HG02885 (cell line): Measurements from ENCODE around the gene ARHGEF38.
"Not testable (repeated sequence)": the region's sequence is repeated elsewhere in the genome, so short reads cannot be mapped to it uniquely, and the experiment has no call there.

Experiments used
- ATAC-seq: cut with Tn5 transposase; IDR thresholded peaks from one replicate; pipeline ENCODE4 v1.9.1; 2021; ENCODE audit warnings: mild to moderate bottlenecking; ENCODE audit not compliant: unreplicated experiment, poor library complexity

The ARHGEF38 gene

DNA sequence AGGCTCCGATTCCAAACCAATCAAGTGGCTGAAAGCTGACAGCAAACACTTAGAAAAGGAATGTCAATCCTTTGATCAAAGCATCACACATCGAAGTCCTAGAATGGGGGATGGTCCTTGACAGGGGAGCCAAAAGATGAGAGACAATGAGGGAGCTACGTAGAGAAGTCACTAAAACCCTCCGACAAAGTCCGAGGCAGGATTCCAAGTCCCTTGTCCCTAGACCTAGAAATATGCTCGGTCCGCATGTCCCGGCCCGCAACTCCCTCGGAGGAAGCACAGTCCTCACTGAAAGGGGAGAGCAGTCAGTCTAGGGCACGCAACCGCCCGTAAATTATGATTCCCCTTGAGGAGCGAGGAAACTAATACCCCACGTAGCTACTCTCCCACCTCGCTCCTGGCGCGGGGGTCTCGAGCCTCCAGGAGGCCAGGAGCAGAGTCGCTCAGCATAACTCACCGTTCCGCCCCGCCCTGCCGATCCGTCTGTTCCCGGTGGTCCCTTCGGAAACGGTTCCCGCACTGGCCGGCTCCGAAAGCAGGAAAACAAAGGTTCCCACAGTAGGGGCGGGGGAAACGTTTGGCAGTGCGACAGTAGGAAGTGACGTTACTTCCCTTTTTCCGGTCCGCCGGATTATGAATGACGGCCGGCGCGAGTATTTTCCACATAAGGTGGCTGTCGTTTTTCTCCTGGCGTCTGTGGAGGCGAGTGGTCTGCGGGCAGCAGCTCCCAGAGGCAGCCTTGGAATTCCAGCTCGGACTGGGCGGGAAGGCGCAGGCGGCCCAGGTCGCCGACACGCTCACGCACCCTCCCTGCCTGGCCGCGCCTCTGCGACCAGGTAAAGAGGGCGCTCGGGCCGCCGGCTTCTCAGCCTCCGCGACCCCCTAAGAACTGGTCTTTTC, 156.0 kb downstream of the ARHGEF38 start, which contains the start of the genes GSTCD and INTS12:
Gene GSTCD, plus strand, starts transcription at position 604 of the 900 bp plus-strand sequence. CDS start 8,830 bp downstream, outside the sequence.
Gene INTS12, minus strand, starts transcription at position 509 of the 900 bp plus-strand sequence. CDS start 8,684 bp downstream, outside the sequence.
- ATAC-seq: peak; percentile 80

GRCh38 chr4:105709081-105709450, 156.6 kb downstream of the ARHGEF38 start:
- peak; percentile 42 for ATAC-seq

DNA sequence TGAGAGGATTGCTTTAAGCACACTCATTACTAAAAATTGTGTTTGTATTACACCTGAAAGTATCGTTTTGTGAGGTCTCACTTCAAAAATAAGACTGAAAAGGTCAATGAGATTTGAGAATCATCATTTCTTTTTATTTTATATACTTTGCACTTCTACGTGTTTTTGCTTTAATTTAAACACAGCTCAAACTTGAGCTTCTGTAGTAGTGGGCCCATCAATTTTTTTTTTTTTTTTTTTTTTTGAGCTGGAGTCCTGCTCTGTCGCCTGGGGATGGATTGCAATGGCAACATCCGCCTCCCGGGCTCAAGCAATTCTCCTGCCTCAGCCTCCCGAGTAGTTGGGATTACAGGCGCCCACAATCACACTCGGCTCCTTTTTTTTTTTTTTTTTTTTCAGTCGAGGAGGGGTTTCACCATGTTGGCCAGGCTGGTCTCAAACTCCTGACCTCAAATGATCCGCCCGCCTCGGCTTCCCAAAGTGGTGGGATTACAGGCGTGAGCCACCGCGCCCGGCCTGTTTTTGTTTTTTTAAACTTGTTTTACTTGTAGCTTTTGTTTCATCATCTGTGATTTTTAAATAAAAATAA, 157.7 kb downstream of the ARHGEF38 start:
- ATAC-seq: no peak

DNA sequence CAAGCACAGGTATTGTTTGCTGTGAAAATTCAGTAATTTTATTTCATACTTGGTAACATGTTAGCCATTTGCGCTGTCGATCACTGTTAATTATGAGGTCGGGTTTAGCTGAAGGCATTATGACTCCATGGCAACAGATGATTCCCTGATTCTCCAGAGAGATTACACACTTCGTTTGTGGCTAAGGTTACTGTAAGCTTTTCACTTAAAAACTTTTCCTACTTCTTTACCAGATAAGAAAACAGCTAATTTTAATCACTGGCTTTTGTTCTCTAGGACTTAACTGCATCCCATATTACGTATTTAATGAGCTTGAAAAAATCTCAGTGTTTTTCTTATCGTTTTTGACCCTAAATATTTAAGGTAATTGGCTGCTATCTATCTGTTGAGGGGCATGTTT, 158.3 kb downstream of the ARHGEF38 start:
- no peak for ATAC-seq

DNA sequence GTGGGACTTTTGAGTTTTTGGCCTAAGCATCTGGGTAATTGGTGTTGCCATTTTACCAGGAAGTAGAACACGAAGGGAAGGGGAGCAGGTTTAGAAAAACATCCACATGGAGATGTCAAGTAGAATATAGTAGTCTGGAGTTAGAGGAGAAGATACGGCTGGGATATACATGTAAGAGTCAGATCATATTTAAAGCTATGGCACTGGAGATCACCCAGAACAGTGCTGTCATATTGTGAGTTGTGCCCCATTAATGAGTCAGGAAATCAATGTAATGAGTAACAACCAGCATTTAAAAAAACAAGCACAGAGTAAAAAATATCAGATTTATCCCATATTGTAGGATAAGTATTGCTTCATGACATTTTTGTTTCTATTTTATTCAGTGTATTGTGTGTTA, 160.3 kb downstream of the ARHGEF38 start:
- ATAC-seq: no peak

DNA sequence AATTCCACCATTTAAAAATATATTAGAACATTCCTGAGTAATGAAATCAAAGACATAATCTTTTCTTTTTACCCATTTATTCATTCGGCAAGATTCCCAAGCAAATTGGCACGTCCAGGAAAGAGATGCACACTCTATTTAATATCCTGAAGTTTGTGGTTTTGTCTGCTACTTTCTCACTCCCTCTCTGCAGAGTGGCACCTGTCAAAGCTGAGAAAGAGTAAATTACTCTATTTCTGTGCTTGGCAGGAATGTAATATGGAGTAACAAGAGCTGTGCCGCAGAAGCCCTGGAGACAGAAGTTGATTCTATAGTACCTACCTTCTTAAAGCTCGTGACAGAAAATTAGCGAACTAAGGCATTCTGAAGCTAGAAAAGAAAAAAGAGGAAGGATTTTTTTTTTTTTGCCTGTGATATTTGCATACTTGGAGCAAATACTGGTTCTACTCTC, 161.7 kb downstream of the ARHGEF38 start:
- ATAC-seq: peak; percentile 71

GRCh38 chr4:105714932-105715331, 162.5 kb downstream of the ARHGEF38 start:
- no peak for ATAC-seq

DNA sequence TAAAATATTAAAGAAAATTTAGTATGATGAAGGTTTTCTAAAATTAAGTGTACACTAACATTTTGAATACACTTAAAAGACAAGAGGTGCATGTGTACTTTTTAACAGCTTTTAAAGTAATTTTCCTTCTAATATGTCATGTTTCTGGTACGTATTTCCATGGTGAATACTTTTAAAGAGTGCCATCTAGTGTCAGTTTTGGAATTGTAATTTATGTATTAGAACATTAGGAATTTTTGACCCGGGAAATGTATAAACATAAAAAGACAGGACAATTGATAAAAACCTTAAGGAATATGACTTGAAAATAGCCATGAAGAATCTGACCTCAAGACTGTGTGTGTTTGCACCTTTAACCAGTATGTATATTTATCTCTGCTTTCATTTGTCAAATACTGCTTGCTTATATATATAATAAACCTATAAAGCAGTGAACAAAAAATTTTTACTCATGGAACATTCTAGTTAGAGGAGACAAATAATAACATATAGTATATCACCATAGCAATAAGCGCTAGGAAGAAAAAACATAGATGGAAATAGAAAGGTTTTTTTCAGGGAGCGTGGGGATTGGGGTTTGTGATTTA, 163.4 kb downstream of the ARHGEF38 start:
- ATAC-seq: no peak

DNA sequence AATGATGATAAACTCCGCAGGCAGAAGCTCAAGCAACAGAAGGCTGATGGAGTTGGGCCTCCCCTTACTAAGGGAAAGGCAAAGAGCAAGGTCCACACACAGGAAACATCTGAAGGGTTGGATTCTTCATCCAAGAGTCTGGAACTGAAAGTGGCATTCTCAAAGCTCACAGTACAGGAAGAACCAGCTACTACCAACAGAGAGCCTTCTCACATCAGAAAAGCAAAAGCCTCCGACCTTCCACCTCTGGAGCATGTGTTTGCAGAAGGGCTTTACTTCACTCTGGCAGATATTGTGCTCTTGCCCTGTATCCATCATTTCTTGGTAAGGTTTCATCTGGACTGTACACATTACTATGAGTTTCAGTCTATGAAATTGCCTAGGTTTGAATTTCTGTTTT, 166.8 kb downstream of the ARHGEF38 start:
- ATAC-seq: no peak

GRCh38 chr4:105725623-105726022, 173.2 kb downstream of the ARHGEF38 start:
- ATAC-seq: no peak

DNA sequence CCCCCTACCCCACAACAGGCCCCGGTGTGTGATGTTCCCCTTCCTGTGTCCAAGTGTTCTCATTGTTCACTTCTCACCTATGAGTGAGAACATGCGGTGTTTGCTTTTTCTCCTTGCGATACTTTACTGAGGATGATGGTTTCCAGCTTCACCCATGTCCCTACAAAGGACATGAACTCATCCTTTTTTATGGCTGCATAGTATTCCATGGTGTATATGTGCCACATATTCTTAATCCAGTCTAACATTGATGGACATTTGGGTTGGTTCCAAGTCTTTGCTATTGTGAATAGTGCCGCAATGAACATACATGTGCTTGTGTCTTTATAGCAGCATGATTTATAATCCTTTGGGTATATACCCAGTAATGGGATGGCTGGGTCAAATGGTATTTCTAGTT, 177.5 kb downstream of the ARHGEF38 start:
- not testable (repeated sequence) for ATAC-seq
